Adrenal gland (tissue), 12 donors: ENCODE results near the gene PHACTR3. TPM values are rescaled to one million over a fixed set of nuclear protein-coding genes. Genes with fewer than 3 reads are reported as not detected.

Experiments
- DNase-seq, 7 donors: peaks; one replicate each; pipeline ENCODE4 v3.0.0-alpha.2; 2019 to 2020
- H3K27ac ChIP-seq, 5 donors: fragments of 200-600 bp; sonication (generic) in 4 of 5; 1 replicate in 3 of 5; 2 replicates in 2 of 5; pipeline versions ENCODE4 v1.5.1 to v1.8.0; 2016 to 2020; ENCODE audit warnings: mild to moderate bottlenecking in 1 of 5
- H3K27me3 ChIP-seq: fragments of 200-600 bp; 2 replicates; pipeline ENCODE4 v1.8.0; 2021
- H3K36me3 ChIP-seq, 2 donors: fragments of 200-600 bp; replicated peaks in 1 of 2; 1 replicate in 1 of 2; 2 replicates in 1 of 2; pipeline versions ENCODE4 v1.5.1 to v1.8.0; 2018 to 2022
- H3K4me1 ChIP-seq, 2 donors: fragments of 200-600 bp; replicated peaks in 1 of 2; 1 replicate in 1 of 2; 2 replicates in 1 of 2; pipeline versions ENCODE4 v1.5.1 to v1.8.0; 2018 to 2021
- H3K4me3 ChIP-seq, 4 donors: fragments of 200-600 bp; sonication (generic) in 3 of 4; one replicate each; pipeline ENCODE4 v1.5.1; 2016 to 2018
- H3K9me3 ChIP-seq, 3 donors: fragments of 200-600 bp; sonication (generic) in 1 of 3; replicated peaks in 1 of 3; 1 replicate in 2 of 3; 2 replicates in 1 of 3; pipeline versions ENCODE4 v1.5.1 to v1.8.0; 2016 to 2021
- CTCF ChIP-seq, 6 experiments: fragments of 450-650 bp in 4 of 6; fragments of 200-600 bp in 2 of 6; sonication (generic) in 1 of 6; IDR thresholded peaks; 1 replicate in 5 of 6; 2 replicates in 1 of 6; pipeline versions ENCODE4 v1.5.1 to v1.8.0; 2016 to 2021; ENCODE audit warnings: antibody characterized with exemption in 6 of 6, mild to moderate bottlenecking in 2 of 6, moderate library complexity in 1 of 6
- POLR2A ChIP-seq, 2 donors: fragments of 450-650 bp; IDR thresholded peaks; one replicate each; pipeline ENCODE4 v1.6.1; 2017; ENCODE audit warnings: antibody characterized with exemption in 2 of 2, mild to moderate bottlenecking in 2 of 2, moderate library complexity in 1 of 2
- WGBS, 4 donors: extraction: QIAGEN DNeasy Blood & Tissue Kit in 2 of 4; methylation state at CpG; one replicate each; pipeline versions ENCODE4 v1.1.5 to v1.1.7; 2013 to 2017; 5-methylcytosine and 5-hydroxymethylcytosine counted together
- intact Hi-C, 2 donors: fragments of 100-400 bp; cut with DNase I; formaldehyde crosslinking; loops; one replicate each; pipeline versions ENCODE4 v1.14.1 to v1.15.0; 2022 to 2023
- polyA plus RNA-seq, 3 donors: library from polyadenylated mRNA; stranded (reverse); fragments of 200-250 nt in 2 of 3; fragments of 350-450 nt in 1 of 3; fragmentation: Illumina TruSeq in 1 of 3; extraction: RNeasy Lipid Tissue Mini Kit (QIAGEN cat#74804) in 1 of 3; gene quantifications; one replicate each; pipeline ENCODE4 v1.2.3, GENCODE V29; 2013 to 2014
- total RNA-seq, 9 donors: library from RNA; depleted of rRNA in 4 of 9; stranded (reverse); fragments of >200 nt in 4 of 9; fragments of 120-200 nt in 1 of 9; fragmentation: NEBNext Ultra II Directional in 1 of 9; extraction: Animal tissue kit (Norgen Biotek cat#: 25700) in 1 of 9; gene quantifications; one replicate each; pipeline versions ENCODE4 v1.1.0 to v1.2.4, GENCODE V29; 2013 to 2023
- donor health status: healthy with polysubstance abuse.
- donor health status: Bipolar disorder and iron deficiency.
- donor health status: DM: yes; HTN: yes; CAD: no.
- donor health status: DM: no; HTN: no; CAD: no.
- donor health status: DM: no; HTN: no; CAD: no.
- donor health status: DM: yes; HTN: yes; CAD: no.

PHACTR3 gene
- total and polyA plus RNA-seq, 12 donors = 0.17 to 4.5 (median 0.81) TPM

- no peaks in the 10 kb centered on the region for H3K9me3 ChIP-seq
- no peak overlapping the region for H3K4me3 ChIP-seq
- no peak for DNase-seq
- intact Hi-C loops = no loop called here
- no peaks in the 10 kb centered on the region for H3K27me3 ChIP-seq
- H3K36me3 ChIP-seq = no peaks in the 10 kb centered on the region
- no peak overlapping the region for H3K27ac ChIP-seq
- TF ChIP-seq CTCF (IDR thresholded peaks at IDR 0.05) (no peak), POLR2A (IDR thresholded peaks at IDR 0.05) (no peak)
- 85 to 90% (median 86%) methylated on average over 13 of the region's 13 CpGs for WGBS, 4 donors
- H3K4me1 ChIP-seq = no peaks in the 10 kb centered on the region
Observed at GRCh38 chr20:59588236-59588855, 16.0 kb upstream of the PHACTR3 start.

- intact Hi-C loops = no loop called here
- no peak for TF ChIP-seq POLR2A (IDR thresholded peaks at IDR 0.05)
- TF ChIP-seq CTCF (IDR thresholded peaks at IDR 0.05) = no peak
- WGBS, 4 donors = 88 to 92% (median 92%) methylated on average over 24 of the region's 24 CpGs
Observed at GRCh38 chr20:59589086-59589684, 15.2 kb upstream of the PHACTR3 start.

GRCh38 chr20:59591061-59591460 lies 13.3 kb upstream of the PHACTR3 start:
- Histone ChIP-seq H3K27ac (no peak overlapping the region), H3K4me1 (no peaks in the 10 kb centered on the region), H3K36me3 (no peaks in the 10 kb centered on the region), H3K27me3 (no peaks in the 10 kb centered on the region), H3K4me3 (no peak overlapping the region), H3K9me3 (no peaks in the 10 kb centered on the region)
- intact Hi-C loops = no loop called here
- 84 to 92% (median 85%) methylated on average over 12 of the region's 12 CpGs for WGBS, 4 donors
- DNase-seq = no peak
- TF ChIP-seq CTCF (IDR thresholded peaks at IDR 0.05) (no peak), POLR2A (IDR thresholded peaks at IDR 0.05) (no peak)

More at GRCh38 chr20:59589086-59589684, 15.2 kb upstream of the PHACTR3 start:
- Histone ChIP-seq H3K9me3 (no peaks in the 10 kb centered on the region), H3K4me1 (no peaks in the 10 kb centered on the region), H3K27me3 (no peaks in the 10 kb centered on the region), H3K27ac (no peak overlapping the region), H3K4me3 (no peak overlapping the region), H3K36me3 (no peaks in the 10 kb centered on the region)
- no peak for DNase-seq

- Histone ChIP-seq H3K9me3 (no peaks in the 10 kb centered on the region), H3K4me1 (no peaks in the 10 kb centered on the region), H3K36me3 (no peaks in the 10 kb centered on the region), H3K27me3 (peaks cover 10% of the 10 kb centered on the region), H3K27ac (no peak overlapping the region), H3K4me3 (no peak overlapping the region)
- intact Hi-C loops = no loop called here
- TF ChIP-seq POLR2A (IDR thresholded peaks at IDR 0.05) (no peak), CTCF (IDR thresholded peaks at IDR 0.05) (no peak)
- no peak for DNase-seq
- WGBS, 4 donors = 60 to 83% (median 77%) methylated on average over 3 to 5 of the region's 5 CpGs
Observed at GRCh38 chr20:59596690-59597089, 7.7 kb upstream of the PHACTR3 start.
